Measurements from ENCODE around the gene GGA1. TPM values are rescaled to one million over a fixed set of nuclear protein-coding genes. Genes with fewer than 3 reads are reported as not detected.

The GGA1 gene
- polyA plus RNA-seq, 1 experiment, result 26.1 TPM

DNA sequence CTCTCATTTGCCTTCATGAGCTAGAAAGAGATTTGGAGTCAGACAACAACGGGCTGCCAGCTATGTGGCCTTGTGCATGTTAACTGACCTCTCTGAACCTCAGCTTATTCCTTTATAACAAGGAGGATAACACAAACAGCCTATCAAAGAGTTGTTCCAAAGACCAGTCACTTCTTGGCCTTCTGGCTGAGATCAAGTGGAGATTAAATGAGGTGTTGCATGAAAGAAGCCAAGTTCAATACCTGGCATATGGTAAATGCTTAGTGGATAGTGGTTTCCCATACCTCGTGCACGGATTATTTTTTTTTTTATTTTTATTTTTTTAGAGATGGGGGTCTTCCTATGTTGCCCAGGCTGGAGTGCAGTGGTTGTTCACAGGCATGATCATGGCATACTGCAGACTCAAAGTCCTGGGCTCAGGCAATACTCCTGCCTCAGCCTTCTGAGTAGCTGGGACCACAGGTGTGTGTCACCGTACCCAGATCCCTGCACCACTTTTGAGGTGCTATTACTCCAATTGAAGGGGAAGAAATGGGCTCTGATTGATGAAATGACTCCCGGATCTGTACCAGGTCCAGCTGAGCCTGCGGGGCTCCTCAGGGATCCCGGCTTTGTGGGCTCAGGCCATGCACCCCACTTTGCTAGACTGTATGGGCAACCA, 71.7 kb downstream of the GGA1 start:
- TF ChIP-seq, protein P1, sequence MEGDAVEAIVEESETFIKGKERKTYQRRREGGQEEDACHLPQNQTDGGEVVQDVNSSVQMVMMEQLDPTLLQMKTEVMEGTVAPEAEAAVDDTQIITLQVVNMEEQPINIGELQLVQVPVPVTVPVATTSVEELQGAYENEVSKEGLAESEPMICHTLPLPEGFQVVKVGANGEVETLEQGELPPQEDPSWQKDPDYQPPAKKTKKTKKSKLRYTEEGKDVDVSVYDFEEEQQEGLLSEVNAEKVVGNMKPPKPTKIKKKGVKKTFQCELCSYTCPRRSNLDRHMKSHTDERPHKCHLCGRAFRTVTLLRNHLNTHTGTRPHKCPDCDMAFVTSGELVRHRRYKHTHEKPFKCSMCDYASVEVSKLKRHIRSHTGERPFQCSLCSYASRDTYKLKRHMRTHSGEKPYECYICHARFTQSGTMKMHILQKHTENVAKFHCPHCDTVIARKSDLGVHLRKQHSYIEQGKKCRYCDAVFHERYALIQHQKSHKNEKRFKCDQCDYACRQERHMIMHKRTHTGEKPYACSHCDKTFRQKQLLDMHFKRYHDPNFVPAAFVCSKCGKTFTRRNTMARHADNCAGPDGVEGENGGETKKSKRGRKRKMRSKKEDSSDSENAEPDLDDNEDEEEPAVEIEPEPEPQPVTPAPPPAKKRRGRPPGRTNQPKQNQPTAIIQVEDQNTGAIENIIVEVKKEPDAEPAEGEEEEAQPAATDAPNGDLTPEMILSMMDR (IDR thresholded peaks at IDR 0.05; ENCODE audit: low read depth, low read length), result no peak
- ChIA-PET CTCF (interaction anchor here (1.0 to 10.2 kb wide), 6 partner anchors 19 to 119 kb away, joined by 3 to 101 read pairs (median 5); no protein-coding TSS in a partner anchor), POLR2A (interaction anchor here (0.7 to 4.1 kb wide), 6 partner anchors 16 to 72 kb away, joined by 3 to 38 read pairs (median 4); partner anchors contain the start of gene GGA1)
- Histone ChIP-seq H3K27me3 (ENCODE audit: control insufficient read depth, insufficient read depth, low read length) (no peaks in the 10 kb centered on the region), H3K27ac (ENCODE audit: low read depth, low read length) (peak overlapping the region; percentile 70), H3K4me3 (ENCODE audit: low read depth, low read length) (no peak overlapping the region), H3K9me3 (ENCODE audit: control insufficient read depth, insufficient read depth, low read length) (no peaks in the 10 kb centered on the region; the same call in 1 of the 2 replicates)
- DNase-seq (ENCODE audit: low read depth, low spot score), result no peak

DNA sequence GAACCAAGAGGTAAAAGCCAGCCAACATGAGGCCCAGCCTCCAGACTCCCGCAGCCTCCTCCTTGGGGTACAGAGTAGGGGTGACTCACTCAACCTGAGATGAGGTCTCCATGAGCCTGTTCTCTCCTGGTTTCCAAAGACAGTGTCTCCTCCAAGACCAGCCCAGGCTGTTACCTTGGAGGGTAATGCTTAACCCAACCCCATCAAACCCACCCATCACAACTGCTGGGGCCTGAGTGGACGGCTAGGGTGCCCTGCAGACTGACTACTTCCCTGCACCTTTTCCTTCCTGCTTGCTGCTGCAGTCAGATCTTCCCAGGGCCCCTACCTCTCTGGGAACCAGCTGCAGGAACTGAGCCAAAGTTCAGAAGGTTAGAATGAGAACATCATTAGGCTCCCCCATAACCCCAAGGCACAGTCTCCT, 72.4 kb downstream of the GGA1 start:
- DNase-seq (ENCODE audit: low read depth, low spot score), result no peak
- Histone ChIP-seq H3K9me3 (ENCODE audit: control insufficient read depth, insufficient read depth, low read length) (no peaks in the 10 kb centered on the region; the same call in 1 of the 2 replicates), H3K27me3 (ENCODE audit: control insufficient read depth, insufficient read depth, low read length) (no peaks in the 10 kb centered on the region), H3K4me3 (ENCODE audit: low read depth, low read length) (no peak overlapping the region), H3K27ac (ENCODE audit: low read depth, low read length) (peak overlapping the region; percentile 70)
- POLR2A ChIA-PET, result interaction anchor here (1.0 to 4.1 kb wide), 5 partner anchors 19 to 73 kb away, joined by 4 to 38 read pairs (median 14); partner anchors contain the start of genes GGA1 and PDXP
- TF ChIP-seq, protein P1 (IDR thresholded peaks at IDR 0.05; ENCODE audit: low read depth, low read length), result no peak
- CTCF ChIA-PET, result interaction anchor here (0.6 to 10.2 kb wide), 10 partner anchors 11 to 57 kb away, joined by 3 to 101 read pairs (median 5); no protein-coding TSS in a partner anchor

DNA sequence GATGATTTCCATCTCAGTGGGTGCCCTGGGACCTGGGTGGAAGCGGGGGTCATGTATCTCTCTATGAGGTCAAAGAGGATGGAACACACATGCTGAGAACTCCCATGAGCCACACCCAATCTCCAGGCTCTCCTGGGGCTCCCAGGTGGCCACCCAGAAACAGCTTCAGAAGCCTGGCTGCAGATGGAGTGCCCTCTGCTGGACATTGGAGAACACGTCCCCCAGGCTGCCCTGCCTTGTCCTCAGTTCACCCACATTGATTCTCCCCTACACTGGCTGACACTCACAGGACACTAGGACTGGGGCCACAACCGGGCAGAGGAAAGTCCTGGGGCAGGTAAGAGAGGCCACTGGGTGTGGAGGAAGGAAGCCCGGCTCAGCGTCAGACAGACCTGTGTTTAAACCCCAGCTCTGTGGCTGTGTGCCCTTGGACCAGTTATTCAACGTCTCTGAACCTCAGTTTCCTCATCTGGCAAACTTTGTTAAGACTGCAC, 73.0 kb downstream of the GGA1 start:
- Histone ChIP-seq H3K27ac (ENCODE audit: low read depth, low read length) (peak overlapping the region; percentile 70), H3K27me3 (ENCODE audit: control insufficient read depth, insufficient read depth, low read length) (no peaks in the 10 kb centered on the region), H3K9me3 (ENCODE audit: control insufficient read depth, insufficient read depth, low read length) (no peaks in the 10 kb centered on the region; the same call in 1 of the 2 replicates), H3K4me3 (ENCODE audit: low read depth, low read length) (no peak overlapping the region)
- CTCF ChIA-PET, result interaction anchor here (0.6 to 10.2 kb wide), 11 partner anchors 12 to 58 kb away, joined by 3 to 101 read pairs (median 5); no protein-coding TSS in a partner anchor
- POLR2A ChIA-PET, result interaction anchor here (0.6 to 4.1 kb wide), 6 partner anchors 19 to 74 kb away, joined by 3 to 38 read pairs (median 10); partner anchors contain the start of genes GGA1 and PDXP
- no peak for DNase-seq (ENCODE audit: low read depth, low spot score)
- TF ChIP-seq, protein P1 (IDR thresholded peaks at IDR 0.05; ENCODE audit: low read depth, low read length), result peak; percentile 96

Small RNA genes lying within 50 kb of the gene (small RNA-seq; reads per million reads assigned to genes)
- gene RF00017 (ENCODE audit: insufficient read length, low read depth), result not detected
- not detected for gene RN7SL385P (ENCODE audit: insufficient read length, low read depth)

Other genes starting within 250 kb of the GGA1 start
- 2.6 and 3.8 TPM in 2 replicates for gene ELFN2, start 181.4 kb upstream of the GGA1 start, polyA plus RNA-seq (2011; rRNA removed)
- 0.04 and 0.06 TPM in 2 replicates for gene MFNG, start 122.5 kb upstream of the GGA1 start, polyA plus RNA-seq (2011; rRNA removed)
- gene CARD10, start 89.4 kb upstream of the GGA1 start, polyA plus RNA-seq (2011; rRNA removed), result 5.8 and 9.6 TPM in 2 replicates
- 13.0 and 18.4 TPM in 2 replicates for gene CDC42EP1, start 48.4 kb upstream of the GGA1 start, polyA plus RNA-seq (2011; rRNA removed)
- gene LGALS2, start 28.7 kb upstream of the GGA1 start, polyA plus RNA-seq (2011; rRNA removed), result not detected in 2 replicates
- gene SH3BP1, start 30.8 kb downstream of the GGA1 start, polyA plus RNA-seq (2011; rRNA removed), result 8.4 and 11.3 TPM in 2 replicates
- 11.7 and 17.7 TPM in 2 replicates for gene PDXP, start 49.9 kb downstream of the GGA1 start, polyA plus RNA-seq (2011; rRNA removed)
- 5,926 and 7,935 TPM in 2 replicates for gene LGALS1, start 66.8 kb downstream of the GGA1 start, polyA plus RNA-seq (2011; rRNA removed)
- 10.4 and 11.8 TPM in 2 replicates for gene NOL12, start 77.5 kb downstream of the GGA1 start, polyA plus RNA-seq (2011; rRNA removed)
- gene TRIOBP, start 88.2 kb downstream of the GGA1 start, polyA plus RNA-seq (2011; rRNA removed), result 37.0 and 76.4 TPM in 2 replicates
- gene GCAT, start 199.1 kb downstream of the GGA1 start, polyA plus RNA-seq (2011; rRNA removed), result 8.9 and 13.2 TPM in 2 replicates
- not detected in 2 replicates for gene GALR3, start 214.5 kb downstream of the GGA1 start, polyA plus RNA-seq (2011; rRNA removed)
- gene ANKRD54, start 235.5 kb downstream of the GGA1 start, polyA plus RNA-seq (2011; rRNA removed), result 11.2 and 13.8 TPM in 2 replicates
- 833 and 867 TPM in 2 replicates for gene EIF3L, start 240.6 kb downstream of the GGA1 start, polyA plus RNA-seq (2011; rRNA removed)